Activated gamma-delta T cell treated with Interleukin-2 at 50 U/mL for 16 hours (primary cell): ENCODE measurements around the gene PTPN13.

Experiments
- DNase-seq: peaks from one replicate; pipeline ENCODE4 v3.0.0-alpha.2; 2020

The PTPN13 gene

GRCh38 chr4:86720508-86721068 lies 126.5 kb downstream of the PTPN13 start:
- no peak for DNase-seq

GRCh38 chr4:86721412-86721811 lies 127.3 kb downstream of the PTPN13 start:
- no peak for DNase-seq

- DNase-seq, result no peak
These were observed 136.2 kb downstream of the PTPN13 start for GRCh38 chr4:86730310-86730709.

- DNase-seq, result no peak
These were observed 143.1 kb downstream of the PTPN13 start for GRCh38 chr4:86737244-86737643.

- no peak for DNase-seq
These were observed 147.7 kb downstream of the PTPN13 start for GRCh38 chr4:86741846-86742245.

GRCh38 chr4:86744570-86744969 lies 150.5 kb downstream of the PTPN13 start:
- no peak for DNase-seq

GRCh38 chr4:86749121-86749520 lies 155.0 kb downstream of the PTPN13 start:
- DNase-seq, result no peak

GRCh38 chr4:86755388-86755787 lies 161.3 kb downstream of the PTPN13 start:
- no peak for DNase-seq

GRCh38 chr4:86757468-86757867 lies 163.4 kb downstream of the PTPN13 start:
- no peak for DNase-seq

- no peak for DNase-seq
These were observed 165.2 kb downstream of the PTPN13 start for GRCh38 chr4:86759298-86759697.

- no peak for DNase-seq
These were observed 168.5 kb downstream of the PTPN13 start for GRCh38 chr4:86762649-86763048.

- DNase-seq, result no peak
These were observed 175.7 kb downstream of the PTPN13 start for GRCh38 chr4:86769794-86770193.

GRCh38 chr4:86771141-86771540 lies 177.0 kb downstream of the PTPN13 start:
- no peak for DNase-seq

GRCh38 chr4:86775061-86775460 lies 180.9 kb downstream of the PTPN13 start:
- DNase-seq, result no peak

- no peak for DNase-seq
These were observed 184.1 kb downstream of the PTPN13 start for GRCh38 chr4:86778175-86778574.

- DNase-seq, result no peak
These were observed 194.7 kb downstream of the PTPN13 start for GRCh38 chr4:86788826-86789225.

GRCh38 chr4:86791126-86791525 lies 197.0 kb downstream of the PTPN13 start:
- DNase-seq, result no peak

- no peak for DNase-seq
These were observed 215.7 kb downstream of the PTPN13 start for GRCh38 chr4:86809809-86810208.

GRCh38 chr4:86810847-86811246 lies 216.7 kb downstream of the PTPN13 start:
- DNase-seq, result no peak

GRCh38 chr4:86815653-86816052 lies 221.5 kb downstream of the PTPN13 start:
- no peak for DNase-seq

- DNase-seq, result no peak
These were observed 222.6 kb downstream of the PTPN13 start for GRCh38 chr4:86816501-86817273.

- no peak for DNase-seq
These were observed 224.1 kb downstream of the PTPN13 start for GRCh38 chr4:86818211-86818610.

- DNase-seq, result no peak
These were observed 224.7 kb downstream of the PTPN13 start for GRCh38 chr4:86818841-86819240.

GRCh38 chr4:86819561-86819960 lies 225.4 kb downstream of the PTPN13 start:
- no peak for DNase-seq

GRCh38 chr4:86821151-86821550 lies 227.0 kb downstream of the PTPN13 start:
- no peak for DNase-seq
